SK-N-MC (cell line): ENCODE measurements around the gene NKAIN2.

Experiments
- EZH2 ChIP-seq: fragments of 200-600 bp; sonication (generic); IDR thresholded peaks from one replicate; pipeline ENCODE4 v1.6.1; 2017; ENCODE audit warnings: antibody characterized with exemption
- POLR2AphosphoS5 ChIP-seq: IDR thresholded peaks from 2 replicates; pipeline ENCODE4 v1.6.1; 2012; ENCODE audit warnings: mild to moderate bottlenecking, low read depth, low read length, borderline replicate concordance

- TF ChIP-seq POLR2AphosphoS5 (no peak), EZH2 (no peak)
These were observed 1019.8 kb downstream of the NKAIN2 start for GRCh38 chr6:124823240-124824111.
